Measurements from ENCODE around the gene ACAA1.

ACAA1 gene

GRCh38 chr3:38110314-38111050 lies 26.4 kb downstream of the ACAA1 start:
- Histone ChIP-seq H3K4me1 (ENCODE audit: control insufficient read depth, insufficient read depth, low read length, poor library complexity, severe bottlenecking) (no peaks in the 10 kb centered on the region), H3K4me3 (ENCODE audit: extremely low read depth, insufficient read depth, low read length, poor library complexity, severe bottlenecking) (no peak overlapping the region), H3K27ac (ENCODE audit: low read depth, low read length, severe bottlenecking) (no peak overlapping the region), H3K9me3 (ENCODE audit: control insufficient read depth, low read length) (no peaks in the 10 kb centered on the region), H3K36me3 (ENCODE audit: control insufficient read depth, insufficient read depth, low read length) (no peaks in the 10 kb centered on the region)
- 86 to 96% methylated on average over 5 to 6 of the region's 6 CpGs for WGBS, 2 experiments (ENCODE audit: insufficient coverage in 2 of 2)

GRCh38 chr3:38109580-38110313 lies 27.2 kb downstream of the ACAA1 start:
- no peak overlapping the region for H3K4me3 ChIP-seq (ENCODE audit: extremely low read depth, insufficient read depth, low read length, poor library complexity, severe bottlenecking)
- no peaks in the 10 kb centered on the region for H3K4me1 ChIP-seq (ENCODE audit: control insufficient read depth, insufficient read depth, low read length, poor library complexity, severe bottlenecking)
- H3K27ac ChIP-seq (ENCODE audit: low read depth, low read length, severe bottlenecking) = no peak overlapping the region
- WGBS, 2 experiments (ENCODE audit: insufficient coverage in 2 of 2) = 94 to 97% methylated on average over 16 to 17 of the region's 17 CpGs
- H3K9me3 ChIP-seq (ENCODE audit: control insufficient read depth, low read length) = no peaks in the 10 kb centered on the region
- H3K36me3 ChIP-seq (ENCODE audit: control insufficient read depth, insufficient read depth, low read length) = no peaks in the 10 kb centered on the region

- H3K36me3 ChIP-seq (ENCODE audit: control insufficient read depth, insufficient read depth, low read length) = no peaks in the 10 kb centered on the region
- no peaks in the 10 kb centered on the region for H3K9me3 ChIP-seq (ENCODE audit: control insufficient read depth, low read length)
- 88 to 89% methylated on average over 6 to 9 of the region's 11 CpGs for WGBS, 2 experiments (ENCODE audit: insufficient coverage in 2 of 2)
- H3K4me3 ChIP-seq (ENCODE audit: extremely low read depth, insufficient read depth, low read length, poor library complexity, severe bottlenecking) = no peak overlapping the region
- no peak overlapping the region for H3K27ac ChIP-seq (ENCODE audit: low read depth, low read length, severe bottlenecking)
- no peaks in the 10 kb centered on the region for H3K4me1 ChIP-seq (ENCODE audit: control insufficient read depth, insufficient read depth, low read length, poor library complexity, severe bottlenecking)
These were observed 28.0 kb downstream of the ACAA1 start for GRCh38 chr3:38108649-38109579.

- Histone ChIP-seq H3K27ac (ENCODE audit: low read depth, low read length, severe bottlenecking) (no peak overlapping the region), H3K4me3 (ENCODE audit: extremely low read depth, insufficient read depth, low read length, poor library complexity, severe bottlenecking) (no peak overlapping the region), H3K9me3 (ENCODE audit: control insufficient read depth, low read length) (no peaks in the 10 kb centered on the region), H3K36me3 (ENCODE audit: control insufficient read depth, insufficient read depth, low read length) (no peaks in the 10 kb centered on the region), H3K4me1 (ENCODE audit: control insufficient read depth, insufficient read depth, low read length, poor library complexity, severe bottlenecking) (no peaks in the 10 kb centered on the region)
- 84 to 91% methylated on average over 5 to 6 of the region's 7 CpGs for WGBS, 2 experiments (ENCODE audit: insufficient coverage in 2 of 2)
These were observed 28.8 kb downstream of the ACAA1 start for GRCh38 chr3:38107911-38108648.

- H3K27ac ChIP-seq (ENCODE audit: low read depth, low read length, severe bottlenecking) = no peak overlapping the region
- H3K4me1 ChIP-seq (ENCODE audit: control insufficient read depth, insufficient read depth, low read length, poor library complexity, severe bottlenecking) = no peaks in the 10 kb centered on the region
- H3K4me3 ChIP-seq (ENCODE audit: extremely low read depth, insufficient read depth, low read length, poor library complexity, severe bottlenecking) = no peak overlapping the region
- H3K9me3 ChIP-seq (ENCODE audit: control insufficient read depth, low read length) = no peaks in the 10 kb centered on the region
- no CpG with 5 or more reads among the region's 1 CpG for WGBS, 2 experiments (ENCODE audit: insufficient coverage in 2 of 2)
- no peaks in the 10 kb centered on the region for H3K36me3 ChIP-seq (ENCODE audit: control insufficient read depth, insufficient read depth, low read length)
These were observed 31.4 kb downstream of the ACAA1 start for GRCh38 chr3:38105525-38105924.

GRCh38 chr3:38102444-38102814 lies 34.5 kb downstream of the ACAA1 start:
- Histone ChIP-seq H3K36me3 (ENCODE audit: control insufficient read depth, insufficient read depth, low read length) (no peaks in the 10 kb centered on the region), H3K4me3 (ENCODE audit: extremely low read depth, insufficient read depth, low read length, poor library complexity, severe bottlenecking) (no peak overlapping the region), H3K4me1 (ENCODE audit: control insufficient read depth, insufficient read depth, low read length, poor library complexity, severe bottlenecking) (peaks cover 4% of the 10 kb centered on the region), H3K9me3 (ENCODE audit: control insufficient read depth, low read length) (no peaks in the 10 kb centered on the region), H3K27ac (ENCODE audit: low read depth, low read length, severe bottlenecking) (no peak overlapping the region)
- WGBS, 2 experiments (ENCODE audit: insufficient coverage in 2 of 2) = 57 to 100% methylated on average over 1 of the region's 1 CpG

- Histone ChIP-seq H3K36me3 (ENCODE audit: control insufficient read depth, insufficient read depth, low read length) (no peaks in the 10 kb centered on the region), H3K9me3 (ENCODE audit: control insufficient read depth, low read length) (no peaks in the 10 kb centered on the region), H3K4me1 (ENCODE audit: control insufficient read depth, insufficient read depth, low read length, poor library complexity, severe bottlenecking) (peaks cover 4% of the 10 kb centered on the region), H3K4me3 (ENCODE audit: extremely low read depth, insufficient read depth, low read length, poor library complexity, severe bottlenecking) (no peak overlapping the region), H3K27ac (ENCODE audit: low read depth, low read length, severe bottlenecking) (no peak overlapping the region)
- WGBS, 2 experiments (ENCODE audit: insufficient coverage in 2 of 2) = 75 to 100% methylated on average over 3 to 5 of the region's 6 CpGs
These were observed 35.0 kb downstream of the ACAA1 start for GRCh38 chr3:38101811-38102443.

GRCh38 chr3:38100498-38100897 lies 36.4 kb downstream of the ACAA1 start:
- H3K27ac ChIP-seq (ENCODE audit: low read depth, low read length, severe bottlenecking) = no peak overlapping the region
- WGBS, 2 experiments (ENCODE audit: insufficient coverage in 2 of 2) = 92% methylated on average over 2 of the region's 3 CpGs; no CpG with 5 or more reads in 1 of the 2 experiments
- H3K4me3 ChIP-seq (ENCODE audit: extremely low read depth, insufficient read depth, low read length, poor library complexity, severe bottlenecking) = no peak overlapping the region
- peaks cover 4% of the 10 kb centered on the region for H3K4me1 ChIP-seq (ENCODE audit: control insufficient read depth, insufficient read depth, low read length, poor library complexity, severe bottlenecking)
- no peaks in the 10 kb centered on the region for H3K36me3 ChIP-seq (ENCODE audit: control insufficient read depth, insufficient read depth, low read length)
- H3K9me3 ChIP-seq (ENCODE audit: control insufficient read depth, low read length) = no peaks in the 10 kb centered on the region

- Histone ChIP-seq H3K9me3 (ENCODE audit: control insufficient read depth, low read length) (no peaks in the 10 kb centered on the region), H3K36me3 (ENCODE audit: control insufficient read depth, insufficient read depth, low read length) (no peaks in the 10 kb centered on the region), H3K4me1 (ENCODE audit: control insufficient read depth, insufficient read depth, low read length, poor library complexity, severe bottlenecking) (peaks cover 4% of the 10 kb centered on the region), H3K4me3 (ENCODE audit: extremely low read depth, insufficient read depth, low read length, poor library complexity, severe bottlenecking) (no peak overlapping the region), H3K27ac (ENCODE audit: low read depth, low read length, severe bottlenecking) (no peak overlapping the region)
- WGBS, 2 experiments (ENCODE audit: insufficient coverage in 2 of 2) = no CpG with 5 or more reads among the region's 5 CpGs
These were observed 37.4 kb downstream of the ACAA1 start for GRCh38 chr3:38099518-38099917.

GRCh38 chr3:38098376-38098723 lies 38.6 kb downstream of the ACAA1 start:
- peaks cover 4% of the 10 kb centered on the region for H3K4me1 ChIP-seq (ENCODE audit: control insufficient read depth, insufficient read depth, low read length, poor library complexity, severe bottlenecking)
- WGBS, 2 experiments (ENCODE audit: insufficient coverage in 2 of 2) = 90 to 95% methylated on average over 9 of the region's 9 CpGs
- no peak overlapping the region for H3K4me3 ChIP-seq (ENCODE audit: extremely low read depth, insufficient read depth, low read length, poor library complexity, severe bottlenecking)
- H3K27ac ChIP-seq (ENCODE audit: low read depth, low read length, severe bottlenecking) = no peak overlapping the region
- no peaks in the 10 kb centered on the region for H3K9me3 ChIP-seq (ENCODE audit: control insufficient read depth, low read length)
- no peaks in the 10 kb centered on the region for H3K36me3 ChIP-seq (ENCODE audit: control insufficient read depth, insufficient read depth, low read length)

Data from mesodermal cell (in vitro differentiated cells).